Measurements from ENCODE around the gene HAPLN3.

The HAPLN3 gene

GRCh38 chr15:88828791-88829190, 66.6 kb downstream of the HAPLN3 start:
- no peak for DNase-seq (ENCODE audit: low read depth in 2 of 2)

Measured in activated CD4-positive, alpha-beta T cell treated with anti-CD3 and anti-CD28 coated beads for 24 hours (primary cell).